Testis (tissue), 3 donors: ENCODE data around the gene ZNF302. TPM values are rescaled to one million over a fixed set of nuclear protein-coding genes. Genes with fewer than 3 reads are reported as not detected.

Experiments
- DNase-seq: peaks from one replicate; pipeline ENCODE4 v3.0.0-alpha.2; 2019
- H3K27ac ChIP-seq, 2 donors: fragments of 200-600 bp; sonication (generic); one replicate each; pipeline ENCODE4 v1.5.1; 2019
- H3K27me3 ChIP-seq: fragments of 200-600 bp; sonication (generic); one replicate; pipeline ENCODE4 v1.5.1; 2019
- H3K36me3 ChIP-seq: fragments of 200-600 bp; sonication (generic); one replicate; pipeline ENCODE4 v1.5.1; 2017; ENCODE audit warnings: low read depth; ENCODE audit errors: missing control alignments
- H3K4me1 ChIP-seq: fragments of 200-600 bp; sonication (generic); one replicate; pipeline ENCODE4 v1.5.1; 2019
- H3K4me3 ChIP-seq, 2 donors: fragments of 200-600 bp; sonication (generic); one replicate each; pipeline ENCODE4 v1.5.1; 2017 to 2019
- H3K9me3 ChIP-seq: fragments of 200-600 bp; sonication (generic); one replicate; pipeline ENCODE4 v1.5.1; 2017
- POLR2A ChIP-seq: fragments of 450-650 bp; IDR thresholded peaks from one replicate; pipeline ENCODE4 v1.6.1; 2017; ENCODE audit warnings: antibody characterized with exemption, mild to moderate bottlenecking, moderate library complexity
- WGBS, 2 donors: methylation state at CpG; one replicate each; pipeline ENCODE4 v1.1.5; 2018; 5-methylcytosine and 5-hydroxymethylcytosine counted together
- intact Hi-C: fragments of 100-400 bp; cut with DNase I; formaldehyde crosslinking; loops from one replicate; pipeline ENCODE4 v1.15.1; 2023; ENCODE audit warnings: low total_unique reads
- polyA plus RNA-seq: library from polyadenylated mRNA; stranded (reverse); fragments of 350-450 nt; fragmentation: Illumina TruSeq; extraction: RNeasy Lipid Tissue Mini Kit (QIAGEN cat#74804); gene quantifications from one replicate; pipeline ENCODE4 v1.2.3, GENCODE V29; 2014; ENCODE audit warnings: low read depth, low replicate concordance; ENCODE audit not compliant: insufficient read depth
- total RNA-seq, 2 donors: library from RNA; depleted of rRNA; stranded (reverse); fragments of >200 nt; gene quantifications; one replicate each; pipeline ENCODE4 v1.2.3, GENCODE V29; 2016
- TF ChIP-seq, protein P1 (sequence below), 3 experiments: fragments of 450-650 bp in 2 of 3; fragments of 200-600 bp in 1 of 3; sonication (generic) in 1 of 3; IDR thresholded peaks; one replicate each; pipeline ENCODE4 v1.5.1; 2016 to 2019; ENCODE audit warnings: antibody characterized with exemption in 3 of 3, mild to moderate bottlenecking in 2 of 3, moderate library complexity in 1 of 3

The ZNF302 gene
- total and polyA plus RNA-seq, 3 donors from 2014 or later, result 24.1 to 50.8 (median 36.7) TPM

DNA sequence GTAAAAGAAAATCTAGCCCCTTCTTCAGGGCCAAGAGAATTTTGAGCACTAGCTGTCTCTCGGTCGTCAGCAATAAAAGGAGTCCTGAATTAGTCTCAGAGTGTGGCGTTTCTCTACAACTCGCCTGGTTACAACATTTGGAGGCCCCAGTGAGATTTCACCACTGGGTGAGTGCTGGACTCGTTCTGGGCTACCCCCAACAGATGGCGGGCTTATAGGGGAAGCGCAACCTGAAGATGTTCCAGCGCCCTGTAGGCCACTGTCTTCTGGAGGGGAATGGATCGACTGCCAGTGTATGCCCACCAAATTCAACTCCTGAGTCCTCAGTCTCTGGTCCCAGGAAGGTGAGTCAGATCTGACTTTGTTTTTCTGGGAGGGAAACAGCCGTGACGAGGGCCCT is 44.9 kb downstream of the ZNF302 start:
- intact Hi-C loops, result no loop called here
- TF ChIP-seq POLR2A, result no peak
- TF ChIP-seq, protein P1, sequence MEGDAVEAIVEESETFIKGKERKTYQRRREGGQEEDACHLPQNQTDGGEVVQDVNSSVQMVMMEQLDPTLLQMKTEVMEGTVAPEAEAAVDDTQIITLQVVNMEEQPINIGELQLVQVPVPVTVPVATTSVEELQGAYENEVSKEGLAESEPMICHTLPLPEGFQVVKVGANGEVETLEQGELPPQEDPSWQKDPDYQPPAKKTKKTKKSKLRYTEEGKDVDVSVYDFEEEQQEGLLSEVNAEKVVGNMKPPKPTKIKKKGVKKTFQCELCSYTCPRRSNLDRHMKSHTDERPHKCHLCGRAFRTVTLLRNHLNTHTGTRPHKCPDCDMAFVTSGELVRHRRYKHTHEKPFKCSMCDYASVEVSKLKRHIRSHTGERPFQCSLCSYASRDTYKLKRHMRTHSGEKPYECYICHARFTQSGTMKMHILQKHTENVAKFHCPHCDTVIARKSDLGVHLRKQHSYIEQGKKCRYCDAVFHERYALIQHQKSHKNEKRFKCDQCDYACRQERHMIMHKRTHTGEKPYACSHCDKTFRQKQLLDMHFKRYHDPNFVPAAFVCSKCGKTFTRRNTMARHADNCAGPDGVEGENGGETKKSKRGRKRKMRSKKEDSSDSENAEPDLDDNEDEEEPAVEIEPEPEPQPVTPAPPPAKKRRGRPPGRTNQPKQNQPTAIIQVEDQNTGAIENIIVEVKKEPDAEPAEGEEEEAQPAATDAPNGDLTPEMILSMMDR (IDR thresholded peaks at IDR 0.05), result no peak
- WGBS, 2 donors, result 46 to 50% methylated on average over 11 of the region's 11 CpGs
- no peak for DNase-seq
- H3K27ac ChIP-seq, result no peak overlapping the region
- H3K4me1 ChIP-seq, result no peaks in the 10 kb centered on the region
- no peaks in the 10 kb centered on the region for H3K27me3 ChIP-seq
- H3K9me3 ChIP-seq, result no peaks in the 10 kb centered on the region
- no peak overlapping the region for H3K4me3 ChIP-seq
- no peaks in the 10 kb centered on the region for H3K36me3 ChIP-seq

GRCh38 chr19:34725400-34725799 is 47.9 kb downstream of the ZNF302 start:
- no peaks in the 10 kb centered on the region for H3K4me1 ChIP-seq
- TF ChIP-seq POLR2A, result no peak
- TF ChIP-seq, protein P1 (IDR thresholded peaks at IDR 0.05), result no peak
- DNase-seq, result no peak

GRCh38 chr19:34731019-34731829 is 53.7 kb downstream of the ZNF302 start:
- 85 to 91% methylated on average over 6 to 11 of the region's 11 CpGs for WGBS, 2 donors
- H3K9me3 ChIP-seq, result no peaks in the 10 kb centered on the region
- no peak overlapping the region for H3K4me3 ChIP-seq
- no peak overlapping the region for H3K27ac ChIP-seq
- TF ChIP-seq POLR2A, result no peak
- TF ChIP-seq, protein P1 (IDR thresholded peaks at IDR 0.05), result no peak
- H3K36me3 ChIP-seq, result no peaks in the 10 kb centered on the region
- DNase-seq, result no peak
- no peaks in the 10 kb centered on the region for H3K27me3 ChIP-seq
- intact Hi-C loops, result loop anchor here (5.0 kb wide), 1 partner anchor 54 kb away; the partner anchor contains the start of genes SCGB2B2 and ZNF302
- peaks cover 6% of the 10 kb centered on the region for H3K4me1 ChIP-seq

More at GRCh38 chr19:34725400-34725799, 47.9 kb downstream of the ZNF302 start:
- no peaks in the 10 kb centered on the region for H3K36me3 ChIP-seq
- no peak overlapping the region for H3K4me3 ChIP-seq
- H3K9me3 ChIP-seq, result no peaks in the 10 kb centered on the region
- 33 to 41% methylated on average over 6 of the region's 6 CpGs for WGBS, 2 donors
- intact Hi-C loops, result no loop called here
- no peaks in the 10 kb centered on the region for H3K27me3 ChIP-seq
- no peak overlapping the region for H3K27ac ChIP-seq

GRCh38 chr19:34731964-34732363 is 54.5 kb downstream of the ZNF302 start:
- peaks cover 6% of the 10 kb centered on the region for H3K4me1 ChIP-seq
- TF ChIP-seq, protein P1 (IDR thresholded peaks at IDR 0.05), result no peak
- TF ChIP-seq POLR2A, result no peak
- no peak overlapping the region for H3K27ac ChIP-seq
- intact Hi-C loops, result loop anchor here (5.0 kb wide), 1 partner anchor 55 kb away; the partner anchor contains the start of genes SCGB2B2 and ZNF302
- no peaks in the 10 kb centered on the region for H3K9me3 ChIP-seq
- 78 to 89% methylated on average over 3 to 7 of the region's 7 CpGs for WGBS, 2 donors
- H3K36me3 ChIP-seq, result no peaks in the 10 kb centered on the region
- no peak overlapping the region for H3K4me3 ChIP-seq
- H3K27me3 ChIP-seq, result no peaks in the 10 kb centered on the region
- no peak for DNase-seq
